GM20000 (cell line): ENCODE data around the gene POLR1E.

ENCODE experiments used
- DNase-seq: peaks from one replicate; pipeline ENCODE4 v3.0.0; 2012; ENCODE audit warnings: low spot score
- CTCF ChIP-seq: IDR thresholded peaks from 2 replicates; pipeline ENCODE4 v1.5.1; 2012; ENCODE audit warnings: mild to moderate bottlenecking, control low read depth; ENCODE audit errors: extremely low read depth, missing control alignments

POLR1E gene

GRCh38 chr9:37540634-37541033, 54.9 kb downstream of the POLR1E start:
- no peak for TF ChIP-seq CTCF
- no peak for DNase-seq

GRCh38 chr9:37541465-37541864, 55.7 kb downstream of the POLR1E start:
- no peak for TF ChIP-seq CTCF
- DNase-seq: no peak

- no peak for DNase-seq
- no peak for TF ChIP-seq CTCF
These were observed 56.7 kb downstream of the POLR1E start for GRCh38 chr9:37542488-37542887.

GRCh38 chr9:37542895-37543294, 57.1 kb downstream of the POLR1E start:
- TF ChIP-seq CTCF: no peak
- DNase-seq: no peak

- no peak for DNase-seq
- no peak for TF ChIP-seq CTCF
These were observed 57.7 kb downstream of the POLR1E start for GRCh38 chr9:37543468-37543867.

- TF ChIP-seq CTCF: no peak
- DNase-seq: no peak
These were observed 61.7 kb downstream of the POLR1E start for GRCh38 chr9:37547328-37547878.

GRCh38 chr9:37549527-37549926, 63.8 kb downstream of the POLR1E start:
- no peak for TF ChIP-seq CTCF
- DNase-seq: no peak
